NCI-H1436 treated with DMSO at 0.1 percent for 48 hours (cell line): ENCODE measurements around the gene ZBTB16.

Experiments used
- DNase-seq: peaks from one replicate; lab custom pipeline; 2025; lab: John Stamatoyannopoulos, UW

The ZBTB16 gene

DNA sequence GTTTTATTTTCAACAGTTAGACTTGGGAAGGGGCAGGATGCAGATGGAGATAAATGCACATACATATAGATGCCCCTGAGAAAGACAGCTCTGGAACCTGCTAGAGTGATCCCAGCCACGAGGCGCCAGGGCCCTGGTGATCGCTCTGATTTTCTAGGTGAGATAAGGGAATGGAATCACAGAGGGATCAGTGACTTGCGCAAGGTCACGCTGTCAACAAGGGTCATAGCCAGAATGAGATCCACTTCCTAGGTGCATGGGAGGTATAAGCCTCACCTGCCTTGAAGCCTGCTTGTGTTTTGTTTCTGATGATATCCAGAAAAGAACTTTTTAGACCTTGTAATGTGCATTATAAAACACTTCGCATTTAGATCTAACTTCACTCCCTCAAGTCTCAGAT is 47.5 kb downstream of the ZBTB16 start:
- no peak for DNase-seq

DNA sequence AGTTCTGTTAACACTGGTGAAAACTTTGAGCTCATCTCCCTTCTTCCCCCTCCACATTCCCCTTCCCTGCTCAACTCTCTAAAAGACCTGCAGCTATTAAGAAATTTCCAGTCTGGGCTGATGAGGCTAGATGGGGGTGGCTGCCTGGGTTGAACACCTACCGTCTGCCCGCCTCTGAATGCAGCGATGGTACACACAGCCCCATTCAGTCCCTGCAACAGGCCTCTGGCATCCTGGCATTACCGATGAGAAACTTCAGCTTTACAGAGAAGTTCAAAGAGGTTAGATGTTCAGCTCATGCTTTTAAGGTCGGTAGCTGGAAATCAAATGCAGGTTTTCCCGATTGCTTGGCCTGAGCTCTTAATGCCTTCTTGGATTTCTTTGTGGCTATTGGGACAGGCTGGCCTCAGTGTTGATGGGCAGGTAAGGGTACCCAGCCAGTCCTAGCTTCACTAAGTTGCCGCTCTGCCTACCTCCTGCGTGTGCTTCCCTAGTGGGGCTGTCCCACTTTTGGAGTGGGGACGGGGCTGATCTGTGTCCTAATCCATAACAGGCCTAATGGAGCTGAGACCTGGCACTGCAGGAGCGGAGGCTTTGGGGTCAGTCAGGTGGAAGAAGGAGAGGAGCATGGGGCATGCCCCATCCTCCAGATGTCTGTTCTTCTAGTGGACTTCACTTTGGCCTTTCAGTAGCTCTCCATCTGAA is 49.1 kb downstream of the ZBTB16 start:
- DNase-seq = no peak

DNA sequence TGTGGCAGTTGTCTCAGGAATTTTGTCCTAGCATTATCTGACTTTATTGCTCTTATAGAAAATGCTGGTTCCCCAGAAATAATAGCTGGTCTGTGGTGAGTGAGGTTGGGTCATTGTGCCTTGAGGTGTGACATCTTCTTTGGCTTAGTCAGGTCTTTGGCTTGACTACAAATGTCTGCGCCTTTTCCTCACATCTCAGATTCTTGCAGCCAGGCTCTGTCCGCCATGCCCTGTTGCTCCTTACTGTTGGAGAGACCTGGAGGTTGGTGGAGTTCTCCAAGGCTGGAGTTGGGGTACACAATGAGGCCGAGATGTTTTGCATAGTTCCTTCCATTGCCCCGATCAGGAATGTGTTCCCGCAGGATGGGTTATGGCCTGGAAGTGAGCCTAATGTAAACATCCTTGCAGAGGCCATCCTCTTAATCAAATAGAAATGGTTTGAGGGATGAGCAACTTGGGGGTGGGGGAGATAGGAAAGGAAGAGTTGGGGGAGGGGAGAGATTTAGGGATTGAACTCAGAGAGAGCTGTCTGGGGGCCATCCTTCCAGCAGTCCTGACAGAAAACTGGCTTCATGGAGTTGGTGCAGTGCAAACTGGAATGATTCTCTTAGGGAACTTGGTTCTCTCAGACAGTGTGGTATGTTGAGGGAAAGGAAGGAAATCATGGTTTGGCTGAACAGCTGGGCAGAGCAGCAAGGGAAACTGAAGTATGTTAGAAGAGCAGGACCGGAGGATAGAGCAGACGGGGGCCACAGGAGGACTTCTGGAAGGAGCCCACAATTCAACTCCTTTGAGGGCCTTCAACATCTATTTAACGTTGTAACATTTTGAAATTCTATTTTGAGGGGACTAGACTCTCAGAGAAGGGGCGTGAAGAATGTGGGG is 49.9 kb downstream of the ZBTB16 start:
- no peak for DNase-seq

DNA sequence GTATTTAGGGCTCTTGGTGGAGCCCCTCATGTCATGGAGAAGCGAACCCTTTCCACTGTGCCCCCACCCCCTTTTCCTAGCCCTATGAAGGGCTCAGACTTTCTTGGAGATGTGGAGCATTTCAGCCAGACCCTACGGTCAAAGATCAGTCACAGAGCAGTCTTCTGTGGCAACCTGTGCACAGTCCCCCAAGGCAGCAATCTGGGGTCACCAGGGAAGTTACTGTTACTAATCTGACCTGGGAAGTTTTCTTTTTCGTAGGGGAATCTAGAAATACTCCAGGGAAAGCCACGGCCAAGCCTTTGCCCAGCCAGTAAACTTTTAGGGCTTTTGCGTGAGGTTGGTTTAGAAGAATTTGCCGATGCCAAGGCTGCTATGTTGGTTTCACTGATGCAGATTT is 50.6 kb downstream of the ZBTB16 start:
- DNase-seq = no peak

DNA sequence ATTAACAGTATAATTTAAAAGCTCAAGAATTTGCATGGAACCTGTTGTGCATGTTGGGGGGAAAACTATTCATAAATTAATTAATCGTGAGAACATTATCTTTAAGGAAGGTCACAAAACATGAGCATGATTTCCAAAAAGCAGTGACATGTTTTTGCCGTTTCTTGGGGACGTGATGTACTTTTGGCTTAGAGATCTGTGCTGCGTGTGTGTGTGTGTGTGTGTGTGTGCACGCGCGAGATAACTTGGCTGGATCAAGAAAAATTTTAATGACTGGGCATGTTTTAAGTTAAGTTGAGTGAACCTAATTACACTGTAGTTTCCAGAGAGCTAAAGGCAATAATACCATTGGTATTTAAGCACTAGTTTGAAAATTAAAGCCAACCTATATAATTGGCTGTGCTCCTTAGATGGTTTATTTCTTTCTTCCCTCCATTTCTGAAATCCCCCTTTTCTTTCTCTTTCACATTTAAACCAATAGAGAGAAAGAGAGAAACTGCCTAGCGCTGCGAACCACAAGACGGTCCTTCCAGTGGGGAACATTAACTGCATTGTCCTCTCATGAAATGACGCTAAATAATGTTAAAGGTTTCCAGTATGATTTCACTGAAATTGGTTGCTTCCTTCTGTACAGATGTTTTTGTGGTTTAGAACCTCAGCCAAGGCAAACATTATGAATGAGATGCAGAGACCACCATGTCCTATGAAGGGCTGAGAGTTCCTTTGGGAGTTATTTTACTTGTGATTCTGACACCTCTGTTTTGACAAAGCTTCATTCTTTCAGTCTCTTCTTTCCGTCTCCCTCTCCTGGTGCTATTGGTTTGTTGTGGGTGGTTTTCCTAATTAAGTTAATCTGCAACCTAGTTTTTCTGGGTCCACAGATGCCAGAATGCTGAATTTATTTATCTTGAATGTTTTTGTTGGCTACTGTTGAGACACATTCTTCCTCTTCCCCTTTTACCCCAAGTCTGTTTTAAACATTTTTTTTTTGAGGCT is 51.7 kb downstream of the ZBTB16 start:
- no peak for DNase-seq

DNA sequence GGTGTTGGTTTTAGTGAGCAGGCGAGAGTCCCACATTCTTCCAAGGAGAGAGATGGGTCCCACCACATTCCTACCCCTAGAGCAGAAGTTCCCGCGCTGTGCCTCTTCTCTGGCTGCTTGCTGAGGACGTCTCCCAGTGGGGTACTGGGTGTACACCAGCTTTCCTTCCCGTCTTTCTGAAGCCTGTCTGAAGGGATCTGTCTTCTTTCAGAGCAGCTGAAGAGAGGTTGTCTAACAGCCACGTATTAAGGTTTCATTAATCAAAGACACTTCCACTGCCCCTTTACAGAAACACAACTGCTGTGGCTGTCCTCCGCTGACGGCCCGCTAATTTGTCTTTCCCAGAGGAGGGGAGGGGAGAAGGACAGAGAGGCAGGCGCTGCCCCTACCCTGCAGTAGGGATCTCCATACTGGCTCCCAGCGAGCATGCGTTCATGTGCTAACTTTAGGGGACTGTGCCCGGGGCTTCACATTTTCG is 56.0 kb downstream of the ZBTB16 start:
- DNase-seq = no peak

DNA sequence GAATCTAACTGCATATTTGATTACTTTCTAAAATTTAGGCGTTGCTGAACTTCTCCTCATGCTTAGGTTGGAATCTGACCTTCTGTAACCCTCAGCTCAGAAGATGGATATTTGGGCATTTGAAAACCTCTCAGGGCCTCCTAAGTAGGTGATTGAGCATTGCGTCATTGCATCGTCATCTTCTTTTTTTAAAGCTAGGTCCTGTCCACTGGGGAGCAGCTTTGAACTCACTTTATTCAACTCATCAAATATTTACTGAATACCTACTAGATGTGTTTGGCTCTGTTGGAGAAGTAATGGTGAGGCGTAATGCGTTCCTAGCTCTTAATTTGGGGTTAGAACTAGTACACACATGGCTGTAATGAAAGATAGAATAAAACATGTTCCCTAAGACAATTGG is 56.8 kb downstream of the ZBTB16 start:
- DNase-seq = no peak

DNA sequence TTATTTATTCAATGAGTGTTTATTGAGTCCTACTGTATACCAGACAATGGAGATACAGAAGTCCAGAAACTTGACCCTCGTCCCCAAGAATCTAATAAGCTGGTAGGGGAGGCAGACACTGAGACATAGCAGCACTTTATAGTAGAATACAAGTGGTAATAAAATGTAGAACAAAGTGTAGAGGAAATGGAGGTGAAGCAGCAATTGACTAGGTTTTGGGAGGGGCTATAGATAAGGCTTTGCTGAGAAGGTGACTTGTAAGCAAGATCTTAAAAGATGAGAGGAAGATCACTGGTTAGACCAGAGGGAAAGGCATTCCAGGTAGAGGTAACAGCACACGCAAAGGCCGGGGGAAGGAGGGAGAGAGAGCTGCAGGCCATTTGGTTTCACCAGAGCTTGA is 57.3 kb downstream of the ZBTB16 start:
- DNase-seq = no peak

DNA sequence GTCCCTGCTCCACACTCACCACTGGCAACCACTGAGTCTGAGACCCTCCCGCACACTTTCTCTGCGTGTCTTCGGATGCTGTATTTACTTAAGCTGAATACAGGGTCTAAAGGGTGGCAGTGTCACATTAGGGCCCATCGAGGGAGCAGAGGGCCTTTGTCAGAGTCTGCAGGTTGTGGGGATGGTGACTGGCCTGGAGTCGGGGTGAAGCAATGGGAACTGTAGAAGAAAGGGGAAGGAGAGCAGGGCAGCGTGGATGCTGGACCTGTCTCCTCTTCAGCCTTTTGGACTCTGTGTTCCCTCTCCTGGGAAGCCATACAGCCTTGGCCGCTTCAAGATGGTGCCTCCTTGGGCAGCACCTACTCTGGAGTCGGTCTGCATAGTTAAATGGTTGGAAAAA is 61.1 kb downstream of the ZBTB16 start:
- no peak for DNase-seq

DNA sequence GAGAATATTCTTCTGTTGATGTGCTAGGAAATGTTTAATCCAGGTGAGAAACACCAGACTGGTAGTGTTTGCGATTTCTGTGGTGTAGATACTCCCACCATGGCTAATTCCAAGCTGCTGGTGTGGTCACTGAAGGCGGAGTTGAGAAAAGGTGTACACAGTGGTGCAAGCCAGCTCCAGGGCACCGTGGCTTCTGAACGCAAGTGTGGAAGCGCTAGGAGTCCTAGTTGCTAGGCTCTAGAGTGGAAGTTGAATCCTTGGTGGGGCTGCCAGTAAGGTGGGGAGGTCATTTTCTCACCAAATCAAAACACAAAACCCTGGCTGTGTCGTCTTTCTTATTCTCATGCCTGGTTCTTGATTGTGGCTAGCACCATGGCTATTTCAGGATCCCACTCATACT is 61.6 kb downstream of the ZBTB16 start:
- DNase-seq = no peak

DNA sequence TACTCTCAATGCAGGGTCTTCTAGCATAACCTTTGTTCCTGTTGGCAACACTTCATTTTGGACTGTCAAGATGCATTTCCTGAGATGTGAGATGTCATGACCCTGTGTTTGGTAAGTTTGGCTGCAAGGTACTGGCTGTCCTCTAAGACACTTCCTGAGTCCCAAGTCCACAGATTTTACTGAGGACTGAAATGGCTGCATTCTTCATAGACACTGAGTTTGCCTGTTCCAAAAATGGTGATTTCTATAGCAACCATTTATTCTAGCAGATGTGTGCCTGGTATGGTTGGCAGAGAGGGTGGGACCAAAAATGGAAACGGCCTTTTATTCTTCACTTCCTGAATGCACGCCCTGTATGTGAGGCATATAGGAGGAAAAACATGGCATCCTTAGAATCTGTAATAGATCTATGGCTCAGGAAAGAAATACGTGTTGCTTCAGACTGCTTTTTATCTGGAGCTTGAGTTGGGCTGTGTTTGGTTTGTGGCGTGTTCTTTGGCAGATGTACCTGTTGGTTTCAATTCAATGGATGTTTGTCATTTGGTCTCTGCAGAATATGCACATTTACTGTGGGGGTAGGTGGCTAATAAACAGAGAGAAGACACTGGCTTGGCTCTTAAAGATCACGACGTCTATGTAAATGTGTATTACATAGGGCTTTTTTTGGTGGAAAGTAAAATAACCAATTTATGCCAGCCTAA is 62.4 kb downstream of the ZBTB16 start:
- DNase-seq = no peak

DNA sequence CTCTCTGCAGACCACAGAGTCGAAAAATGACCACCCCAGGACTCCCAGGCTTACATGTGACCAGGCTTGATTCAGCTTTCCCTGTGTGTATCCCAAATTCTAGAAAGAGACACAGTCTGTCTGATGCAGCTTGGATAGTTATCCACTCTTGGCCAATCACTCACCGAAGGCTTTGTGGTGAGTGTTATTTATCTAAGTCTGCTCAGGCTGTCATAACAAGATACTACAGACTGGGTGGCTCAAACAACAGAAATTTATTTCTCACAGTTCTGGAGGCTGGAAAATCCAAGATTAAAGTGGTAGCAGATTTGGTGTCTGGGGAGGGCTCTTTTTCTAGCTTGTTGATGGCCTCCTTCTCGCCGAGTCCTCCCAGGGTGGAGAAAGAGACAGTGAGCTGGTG is 63.2 kb downstream of the ZBTB16 start:
- DNase-seq = no peak

DNA sequence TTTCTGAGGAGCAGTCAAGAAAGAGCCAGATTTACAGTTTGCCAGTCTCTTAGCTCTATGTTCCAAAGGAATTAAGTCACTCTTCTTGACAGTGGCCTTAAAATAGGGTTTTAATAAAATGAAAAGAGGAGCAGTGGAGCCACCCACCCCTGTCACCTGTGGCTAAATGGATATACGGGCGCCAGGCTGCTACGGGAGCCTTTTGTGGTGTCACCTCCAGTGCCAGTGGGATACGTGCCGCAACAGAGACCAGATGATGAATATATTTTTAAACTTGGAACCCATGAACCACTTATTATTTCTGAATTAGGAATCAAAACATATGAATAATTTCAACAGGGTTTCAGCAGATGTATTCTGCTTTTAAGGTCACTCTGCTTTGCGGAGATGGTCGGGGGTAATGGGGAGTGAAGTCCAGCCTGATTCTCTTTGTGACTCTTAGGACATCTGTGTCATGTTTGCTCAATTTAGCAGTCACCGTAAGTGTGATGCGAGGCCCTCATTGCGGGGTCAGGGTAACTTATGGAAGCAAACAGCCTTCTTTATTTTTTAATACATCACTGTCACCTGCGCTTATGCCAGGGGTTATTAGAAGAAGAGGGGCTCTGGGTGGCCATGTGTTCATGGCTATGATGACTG is 64.3 kb downstream of the ZBTB16 start:
- DNase-seq = no peak

DNA sequence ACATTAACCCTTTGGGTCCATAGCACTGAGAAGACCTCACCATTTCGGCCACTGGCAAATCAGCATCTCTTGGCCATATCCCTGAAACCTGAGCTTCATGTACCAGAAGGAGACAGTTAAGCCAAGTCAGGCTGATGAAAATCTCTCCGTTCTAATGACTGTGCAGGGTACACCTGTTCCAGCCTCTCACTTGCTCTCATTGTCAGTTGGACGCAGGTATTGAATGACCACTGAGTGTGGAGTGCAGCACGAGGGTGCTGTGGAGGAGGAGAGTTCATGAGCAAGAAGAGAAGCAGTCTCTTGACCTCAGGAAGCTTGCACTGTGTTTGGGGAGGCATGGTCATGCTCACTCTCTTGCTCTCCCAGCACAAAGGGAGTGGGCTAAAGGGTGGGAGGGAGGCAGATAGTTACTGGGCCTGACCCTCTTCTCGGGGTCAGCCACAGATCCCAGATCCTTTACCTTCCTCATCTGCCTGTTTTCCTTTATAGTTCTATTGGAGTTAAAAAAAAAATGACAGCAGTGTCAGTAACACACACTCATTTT is 65.2 kb downstream of the ZBTB16 start:
- no peak for DNase-seq

DNA sequence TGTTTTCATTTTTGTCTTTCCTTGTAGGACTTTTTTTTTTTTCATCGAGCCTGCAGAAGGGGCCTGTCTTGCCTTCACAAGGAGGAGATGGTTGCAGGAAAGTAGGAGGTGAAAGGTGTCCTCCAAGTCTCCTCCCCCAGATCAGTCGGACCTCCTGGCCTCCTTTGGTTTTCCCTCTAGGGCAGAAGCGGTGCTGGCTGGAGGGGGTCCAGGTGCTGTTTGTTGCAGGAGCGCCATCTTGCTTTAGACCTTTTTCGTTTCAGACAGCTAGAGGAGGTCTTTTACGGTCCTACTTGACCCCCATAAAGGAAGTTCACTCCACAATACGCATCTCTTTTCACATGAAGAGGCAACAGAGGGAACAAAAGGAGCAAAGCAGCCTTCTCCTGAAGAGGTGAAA is 66.0 kb downstream of the ZBTB16 start:
- no peak for DNase-seq

DNA sequence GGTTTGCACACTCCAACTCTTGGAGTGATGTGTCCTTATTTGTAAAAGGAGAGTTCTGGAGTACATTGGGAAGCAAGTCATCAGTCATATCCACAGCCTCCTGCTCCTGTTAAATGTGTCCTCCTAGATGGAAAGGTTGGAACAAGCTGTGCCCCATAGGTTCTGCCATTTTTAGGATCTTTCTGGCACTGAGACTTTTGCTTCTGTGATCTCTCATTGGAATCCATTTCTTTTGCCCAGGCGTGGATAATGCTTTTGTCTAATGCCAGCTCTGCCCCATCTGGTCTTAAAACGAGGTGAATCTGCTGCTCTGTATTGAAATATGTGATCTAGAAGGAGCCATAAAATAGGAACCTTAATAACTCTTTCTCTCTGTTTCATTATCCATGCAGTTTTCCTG is 66.4 kb downstream of the ZBTB16 start:
- DNase-seq = no peak

DNA sequence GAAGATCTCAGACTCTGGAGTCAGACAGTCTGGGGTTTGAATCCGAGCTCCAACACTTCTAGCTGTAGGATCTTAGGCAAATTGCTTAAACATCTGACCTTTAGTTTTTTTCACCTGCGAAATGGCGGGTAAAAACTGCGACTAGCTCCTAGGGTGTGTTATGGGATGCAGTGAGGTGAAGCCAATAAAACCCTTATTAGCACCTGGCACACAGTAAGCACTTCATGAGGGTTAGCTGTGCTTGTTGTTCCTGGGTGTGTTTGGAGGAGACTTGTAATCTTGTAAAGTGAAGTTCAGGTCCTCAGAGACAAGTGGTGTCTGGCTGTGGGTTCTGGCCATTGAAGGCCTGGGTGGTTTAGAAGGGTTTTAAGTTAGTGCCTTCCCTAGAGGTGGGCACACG is 68.9 kb downstream of the ZBTB16 start:
- no peak for DNase-seq

DNA sequence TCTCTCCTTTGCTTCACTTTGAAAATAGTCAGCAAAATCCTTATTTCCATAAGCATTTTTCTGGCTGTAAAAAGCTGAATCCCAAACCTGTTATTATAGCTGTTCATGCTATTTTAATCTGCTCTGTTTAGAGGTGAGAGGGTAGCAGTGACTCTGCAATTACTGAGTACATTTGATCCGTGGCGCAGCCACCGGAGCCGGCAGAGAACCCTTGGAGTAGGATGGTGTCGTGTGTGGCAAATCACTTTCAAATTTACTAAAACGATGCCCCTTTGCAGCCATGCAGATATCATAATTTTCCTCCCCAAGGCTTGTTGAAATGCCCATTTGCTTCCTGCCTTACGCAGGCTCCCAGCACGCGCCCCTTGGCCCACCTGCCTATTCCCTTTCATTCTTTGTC is 69.6 kb downstream of the ZBTB16 start:
- DNase-seq = no peak

DNA sequence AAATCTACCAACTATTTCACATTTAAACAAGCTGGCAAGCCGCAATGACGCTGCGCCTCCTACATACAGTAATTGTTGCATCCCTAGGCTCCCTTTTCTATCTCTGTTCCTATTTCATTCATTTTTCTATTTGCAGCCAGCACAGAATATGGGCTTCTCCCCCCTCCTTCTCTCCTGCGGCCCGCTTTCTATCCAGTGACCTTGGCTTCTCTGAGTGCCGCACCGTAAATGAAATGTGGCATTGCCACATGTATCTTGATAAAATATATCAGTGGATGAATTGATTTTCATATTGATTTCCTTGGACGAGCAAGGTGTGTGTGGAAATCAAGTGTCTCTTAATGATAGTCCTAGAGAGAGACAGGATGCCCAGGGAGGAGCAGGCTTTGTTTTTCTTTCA is 70.2 kb downstream of the ZBTB16 start:
- DNase-seq = no peak

DNA sequence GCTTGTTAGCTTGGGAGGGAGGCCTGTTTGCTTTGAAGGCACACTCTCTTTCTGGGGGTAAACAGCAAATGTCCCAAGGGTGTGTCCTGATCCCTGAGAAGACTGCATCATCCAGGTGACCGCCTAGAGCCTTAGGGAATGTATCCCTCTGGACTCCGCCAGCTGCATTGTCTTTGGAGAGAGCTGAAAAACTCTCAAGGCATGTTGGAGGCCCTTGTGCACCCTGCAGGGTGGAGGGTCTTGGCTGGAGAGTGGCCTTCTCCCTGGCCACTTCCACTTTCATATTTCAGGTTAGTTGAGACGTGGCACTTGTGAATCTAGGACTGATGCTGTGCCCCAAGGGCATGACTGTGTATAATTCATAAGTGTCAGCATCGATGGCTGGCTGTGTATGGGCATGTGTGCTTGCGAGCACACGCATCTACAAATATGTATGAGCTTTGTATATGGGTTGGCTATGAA is 70.6 kb downstream of the ZBTB16 start:
- DNase-seq = no peak
